DOHH2 (cell line): ENCODE data around the gene MAP3K7CL.

Experiments used
- H3F3A ChIP-seq: fragments of 200-600 bp; sonication (generic), shearing (Covaris generic); 2 replicates; pipeline ENCODE4 v1.6.0; 2016; ENCODE audit warnings: antibody characterized with exemption, mild to moderate bottlenecking; ENCODE audit not compliant: control insufficient read depth, insufficient read depth
- H3K27ac ChIP-seq: fragments of 200-600 bp; sonication (generic); 2 replicates; pipeline ENCODE4 v1.5.1; 2014; ENCODE audit warnings: low read depth, mild to moderate bottlenecking, low read length, moderate library complexity
- H3K27me3 ChIP-seq: fragments of 200-600 bp; sonication (generic); 2 replicates; pipeline ENCODE4 v1.6.1; 2014; ENCODE audit warnings: mild to moderate bottlenecking, low read length, mixed read lengths; ENCODE audit not compliant: control insufficient read depth
- H3K36me3 ChIP-seq: fragments of 200-600 bp; sonication (generic); 2 replicates; pipeline ENCODE4 v1.6.1; 2014; ENCODE audit warnings: mild to moderate bottlenecking, low read length, moderate library complexity, mixed read lengths; ENCODE audit not compliant: control insufficient read depth
- H3K4me1 ChIP-seq: fragments of 200-600 bp; sonication (generic); 2 replicates; pipeline ENCODE4 v1.6.1; 2014; ENCODE audit warnings: mild to moderate bottlenecking, low read length, mixed read lengths; ENCODE audit not compliant: control insufficient read depth
- H3K4me2 ChIP-seq: fragments of 200-600 bp; sonication (generic); 2 replicates; pipeline ENCODE4 v1.6.0; 2014; ENCODE audit warnings: mild to moderate bottlenecking, low read length, moderate library complexity
- H3K4me3 ChIP-seq: fragments of 200-600 bp; sonication (generic); 2 replicates; pipeline ENCODE4 v1.5.1; 2014; ENCODE audit warnings: mild to moderate bottlenecking, low read length, mixed read lengths
- H3K79me2 ChIP-seq: fragments of 200-600 bp; sonication (generic); 2 replicates; pipeline ENCODE4 v1.6.1; 2014; ENCODE audit warnings: mild to moderate bottlenecking, low read length, mixed read lengths; ENCODE audit not compliant: control insufficient read depth
- H3K9me2 ChIP-seq: fragments of 200-600 bp; sonication (generic); replicated peaks from 2 replicates; pipeline ENCODE4 v1.6.1; 2014; ENCODE audit warnings: mild to moderate bottlenecking, low read length, mixed read lengths; ENCODE audit not compliant: control insufficient read depth
- H3K9me3 ChIP-seq: fragments of 200-600 bp; sonication (generic); 2 replicates; pipeline ENCODE4 v1.6.1; 2014; ENCODE audit warnings: antibody characterized with exemption, low read length, mixed read lengths; ENCODE audit not compliant: control insufficient read depth, insufficient read depth
- H4K20me1 ChIP-seq: fragments of 200-600 bp; sonication (generic); 2 replicates; pipeline ENCODE4 v1.6.0; 2014; ENCODE audit warnings: low read depth, mild to moderate bottlenecking, antibody characterized with exemption, low read length, moderate library complexity; ENCODE audit not compliant: control insufficient read depth, insufficient read depth
- CTCF ChIP-seq: fragments of 200-600 bp; sonication (generic); IDR thresholded peaks from one replicate; pipeline ENCODE4 v1.5.1; 2014; ENCODE audit warnings: antibody characterized with exemption, mild to moderate bottlenecking, low read depth, low read length; ENCODE audit not compliant: poor library complexity, severe bottlenecking
- EZH2phosphoT487 ChIP-seq: fragments of 200-600 bp; sonication (generic); IDR thresholded peaks from 2 replicates; pipeline ENCODE4 v1.6.1; 2017; ENCODE audit warnings: borderline replicate concordance, mild to moderate bottlenecking, antibody characterized with exemption, low read length, moderate library complexity, mixed read lengths

Gene MAP3K7CL

GRCh38 chr21:29130270-29130969 is at the start of gene MAP3K7CL:
TSS of gene MAP3K7CL (plus strand) at chr21:29130644. CDS start at chr21:29133345, 2,701 bp downstream.
- Histone ChIP-seq H3K79me2 (no peaks in the 10 kb centered on the region), H3K27ac (no peak within 1 kb of the TSS), H3F3A (no peaks in the 10 kb centered on the region), H3K4me1 (no peaks in the 10 kb centered on the region; the same call in 1 of the 2 replicates), H3K4me3 (no peak within 1 kb of the TSS), H4K20me1 (no peaks in the 10 kb centered on the region), H3K36me3 (no peaks in the 10 kb centered on the region), H3K27me3 (no peaks in the 10 kb centered on the region), H3K9me3 (no peaks in the 10 kb centered on the region), H3K4me2 (no peak within 1 kb of the TSS), H3K9me2 (no peaks in the 10 kb centered on the region)
- TF ChIP-seq EZH2phosphoT487, result no peak
- no peak for TF ChIP-seq CTCF

GRCh38 chr21:29082046-29082815 is 48.2 kb upstream of the MAP3K7CL start:
- Histone ChIP-seq H3K27ac (no peak overlapping the region), H3K4me1 (peaks cover 30% of the 10 kb centered on the region), H3K9me3 (no peaks in the 10 kb centered on the region), H3K36me3 (no peaks in the 10 kb centered on the region), H3K4me3 (no peak overlapping the region), H4K20me1 (no peaks in the 10 kb centered on the region), H3K9me2 (no peaks in the 10 kb centered on the region), H3F3A (no peaks in the 10 kb centered on the region), H3K27me3 (no peaks in the 10 kb centered on the region), H3K4me2 (no peak overlapping the region), H3K79me2 (no peaks in the 10 kb centered on the region; the same call in 1 of the 2 replicates)
- TF ChIP-seq CTCF (no peak), EZH2phosphoT487 (no peak)

GRCh38 chr21:29083306-29083705 is 47.1 kb upstream of the MAP3K7CL start:
- no peaks in the 10 kb centered on the region for H3K36me3 ChIP-seq
- no peak for TF ChIP-seq EZH2phosphoT487
- TF ChIP-seq CTCF, result no peak
- no peak overlapping the region for H3K4me3 ChIP-seq
- H3F3A ChIP-seq, result no peaks in the 10 kb centered on the region
- H3K79me2 ChIP-seq, result no peaks in the 10 kb centered on the region; the same call in 1 of the 2 replicates
- H3K4me2 ChIP-seq, result no peak overlapping the region
- H3K9me3 ChIP-seq, result no peaks in the 10 kb centered on the region
- H3K27me3 ChIP-seq, result no peaks in the 10 kb centered on the region
- no peak overlapping the region for H3K27ac ChIP-seq
- no peaks in the 10 kb centered on the region for H3K9me2 ChIP-seq
- H4K20me1 ChIP-seq, result no peaks in the 10 kb centered on the region
- H3K4me1 ChIP-seq, result peaks cover 30% of the 10 kb centered on the region
